GOT3 (cell line): ENCODE measurements around the gene CROCC2.

Source experiments
- DNase-seq: peaks from one replicate; lab custom pipeline; 2025; ENCODE audit warnings: mixed read lengths; lab: John Stamatoyannopoulos, UW

Gene CROCC2

DNA sequence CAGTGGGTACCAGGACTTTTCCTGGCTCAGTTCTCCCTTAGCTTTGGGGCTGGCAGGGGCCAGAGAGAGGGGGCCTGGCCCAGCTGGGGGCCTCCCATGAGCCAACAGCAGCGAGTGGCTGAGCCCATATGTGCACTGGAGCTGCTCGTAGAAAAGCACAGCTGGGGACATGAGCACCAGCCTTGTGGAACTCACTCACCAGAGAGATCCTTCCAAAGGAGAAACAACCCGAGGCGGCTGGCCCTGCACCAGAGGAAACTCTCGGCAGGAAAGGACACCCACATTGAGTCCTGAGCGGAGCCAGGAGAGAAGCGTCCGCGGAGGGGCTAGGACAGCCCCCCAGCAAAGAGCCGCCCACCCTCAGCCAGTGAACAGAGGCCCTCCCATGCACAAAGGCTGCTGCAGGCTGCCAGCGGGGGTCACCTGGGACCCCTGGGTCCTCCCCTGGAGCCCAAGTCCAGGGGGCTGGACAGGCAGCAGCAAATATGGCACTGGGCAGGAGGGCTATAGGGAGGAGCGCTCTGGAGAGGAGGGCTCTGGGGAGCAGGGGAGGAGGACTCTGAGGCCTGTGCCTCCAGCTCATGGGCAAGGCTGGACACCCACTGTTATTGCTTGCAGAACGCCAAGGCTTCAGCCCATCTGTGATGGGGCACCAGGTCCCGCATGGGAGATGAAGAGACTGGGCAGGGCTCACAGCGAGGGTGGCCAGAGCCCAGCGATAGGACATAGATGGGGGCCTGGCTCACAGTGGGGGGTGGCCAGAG, 50.2 kb downstream of the CROCC2 start:
- no peak for DNase-seq

DNA sequence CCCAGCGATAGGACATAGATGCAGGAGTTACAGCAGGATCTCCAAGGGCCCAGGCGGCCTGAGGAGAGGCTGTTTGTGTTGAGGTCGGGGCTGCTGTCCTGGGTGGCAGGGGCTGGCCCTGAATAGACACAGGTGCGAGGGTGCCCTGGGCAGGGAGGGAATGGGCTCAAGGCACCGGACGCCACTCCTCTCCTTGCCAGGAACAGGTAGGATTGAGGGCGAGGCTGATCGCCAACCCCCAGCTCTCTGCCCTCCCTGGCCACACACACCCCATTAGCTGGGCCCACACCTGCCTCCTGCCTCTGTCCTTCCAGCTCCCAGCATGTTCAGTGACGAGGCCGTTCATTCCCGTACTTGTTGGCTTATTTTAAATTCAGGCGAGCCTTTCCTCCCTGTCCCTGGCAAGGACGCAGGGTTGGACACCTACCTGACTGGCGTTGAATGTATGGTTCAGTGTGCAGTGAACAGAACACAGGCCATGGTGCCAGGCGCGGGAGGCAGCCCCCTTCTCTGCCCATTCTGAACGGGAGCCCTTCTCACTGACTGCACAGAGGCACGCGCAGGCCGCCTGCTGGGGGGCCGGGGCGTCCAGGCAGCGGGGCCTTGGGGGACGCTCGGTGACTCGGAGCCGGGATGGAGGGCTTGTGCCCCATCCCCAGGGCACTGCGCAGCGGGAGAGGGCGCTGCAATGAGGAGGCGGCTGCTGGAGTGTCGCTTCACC, 51.0 kb downstream of the CROCC2 start:
- no peak for DNase-seq

DNA sequence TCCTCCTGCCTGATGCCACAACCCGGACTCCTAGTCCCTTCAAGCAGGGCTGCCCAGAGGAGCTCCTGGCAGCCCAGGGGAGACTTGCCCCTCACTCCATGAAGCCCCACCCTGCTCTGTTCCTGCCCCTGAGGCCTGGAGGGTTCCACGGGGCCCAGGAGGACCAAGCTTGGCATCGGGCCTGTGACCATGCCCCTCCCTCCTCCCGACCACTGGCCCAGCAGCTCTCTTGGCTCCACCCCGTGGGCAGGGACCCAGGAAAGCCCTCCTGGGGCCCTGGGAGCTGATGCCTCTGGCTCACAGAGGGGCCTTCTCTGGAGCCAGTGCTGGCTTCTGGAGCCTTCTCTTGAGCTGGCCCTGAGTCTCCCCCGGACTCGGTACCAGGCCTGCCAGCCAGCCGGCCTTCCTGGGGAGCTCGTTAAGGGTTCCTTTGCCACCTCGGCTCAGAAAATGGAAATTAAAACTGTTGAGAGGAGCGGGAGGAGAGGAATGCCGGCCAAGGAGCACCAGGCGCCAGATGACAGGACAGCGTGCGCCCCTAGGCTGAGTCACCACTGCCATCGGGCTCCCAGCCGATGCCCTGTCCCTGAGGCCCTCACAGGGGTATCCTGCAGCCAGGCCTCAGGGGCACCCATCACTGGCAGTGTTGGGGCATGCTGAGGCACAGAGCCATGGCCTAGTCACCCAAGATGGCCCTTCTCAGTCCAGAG, 51.7 kb downstream of the CROCC2 start:
- DNase-seq = no peak

DNA sequence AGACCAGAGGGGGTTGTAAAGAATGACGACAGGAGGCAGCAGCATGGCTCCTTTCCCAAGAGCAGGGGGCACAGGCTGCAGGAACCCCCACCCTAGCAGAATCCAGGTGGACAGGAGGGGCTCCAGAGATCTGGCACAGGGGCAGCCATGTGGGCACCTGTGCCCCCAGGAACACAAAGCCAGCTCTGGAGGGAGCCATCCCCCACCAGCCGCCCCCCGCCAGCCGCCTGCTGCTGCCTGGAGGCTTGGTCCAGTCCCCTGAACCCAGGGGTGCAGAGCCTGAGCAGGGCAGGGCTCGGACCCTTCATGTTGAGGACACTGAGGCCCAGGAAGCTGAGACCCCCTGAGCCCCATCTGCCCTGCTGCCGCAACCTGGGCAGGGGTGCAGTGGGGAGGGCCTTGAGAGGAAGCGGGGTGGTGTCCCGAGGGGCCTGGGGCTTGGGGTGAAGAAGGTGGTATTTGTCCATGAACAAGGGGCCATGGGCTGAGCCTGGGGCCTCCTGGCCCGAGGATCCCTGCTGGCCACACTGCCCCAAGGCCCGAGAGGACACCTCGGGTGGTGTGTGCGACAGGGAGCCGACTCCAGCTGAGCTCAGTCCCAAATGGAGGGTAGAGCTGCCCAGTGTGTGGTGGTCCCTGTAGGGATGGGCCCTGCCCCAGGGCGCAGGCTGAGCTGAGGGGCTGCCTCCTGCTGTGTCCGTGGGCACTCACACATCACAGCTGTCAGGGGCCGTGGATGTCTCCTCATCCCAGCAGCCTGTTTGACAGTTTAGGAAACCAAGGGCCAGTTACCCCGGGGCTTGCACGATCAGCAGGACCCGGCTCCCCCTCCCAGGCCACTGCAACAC, 52.5 kb downstream of the CROCC2 start:
- DNase-seq = no peak

DNA sequence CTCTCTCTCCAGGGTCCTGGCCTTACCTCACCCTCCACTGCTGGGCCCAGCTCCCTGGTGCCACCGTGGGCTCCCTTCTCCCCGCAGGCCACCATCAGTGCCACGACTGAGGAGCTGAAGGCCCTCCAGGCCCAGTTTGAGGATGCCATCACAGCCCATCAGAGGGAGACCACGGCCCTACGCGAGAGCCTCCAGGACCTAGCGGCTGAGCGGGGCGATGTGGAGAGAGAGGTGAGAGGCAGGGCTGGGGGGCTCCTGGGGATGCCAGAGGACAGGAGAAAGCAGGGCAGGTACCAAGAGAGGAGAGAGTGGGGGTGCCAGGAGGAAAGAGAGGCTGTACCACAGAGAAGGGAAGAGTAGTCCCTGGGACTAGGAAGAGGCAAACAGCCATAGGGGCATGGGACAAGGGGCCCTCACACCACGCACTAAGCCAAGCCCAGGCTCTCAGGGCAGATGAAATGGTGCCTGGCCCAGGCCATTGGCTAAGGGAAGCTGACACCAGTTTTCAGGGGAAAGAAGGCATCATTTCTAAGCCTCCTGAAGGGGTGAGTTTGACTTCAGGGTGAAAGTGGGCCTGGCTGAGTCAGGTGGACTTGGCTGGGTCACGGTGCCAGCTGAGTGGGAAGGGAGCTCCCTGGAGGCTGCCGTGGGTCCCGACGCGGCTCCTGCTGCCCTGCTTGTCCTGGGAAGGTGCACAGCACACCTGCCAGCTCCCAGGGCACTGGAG, 53.2 kb downstream of the CROCC2 start:
- no peak for DNase-seq

DNA sequence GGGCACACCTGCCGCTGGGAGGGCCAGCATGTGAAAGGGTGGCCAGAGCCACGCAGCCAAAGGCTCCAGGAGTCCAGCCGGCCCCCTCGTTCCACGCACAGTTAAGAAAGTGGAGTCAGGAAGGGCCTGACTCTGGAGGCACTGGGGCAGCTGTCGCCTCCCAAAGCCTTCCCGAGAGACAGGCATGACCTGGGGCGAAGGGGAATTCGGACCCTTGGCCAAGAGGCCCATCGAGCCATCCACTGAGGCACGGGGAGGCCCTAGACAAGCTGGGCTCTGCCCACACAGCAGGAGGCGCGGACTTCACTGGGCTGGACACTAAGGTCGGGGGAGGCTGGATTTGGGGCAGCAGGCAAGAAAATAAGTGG, 53.8 kb downstream of the CROCC2 start:
- DNase-seq = no peak

DNA sequence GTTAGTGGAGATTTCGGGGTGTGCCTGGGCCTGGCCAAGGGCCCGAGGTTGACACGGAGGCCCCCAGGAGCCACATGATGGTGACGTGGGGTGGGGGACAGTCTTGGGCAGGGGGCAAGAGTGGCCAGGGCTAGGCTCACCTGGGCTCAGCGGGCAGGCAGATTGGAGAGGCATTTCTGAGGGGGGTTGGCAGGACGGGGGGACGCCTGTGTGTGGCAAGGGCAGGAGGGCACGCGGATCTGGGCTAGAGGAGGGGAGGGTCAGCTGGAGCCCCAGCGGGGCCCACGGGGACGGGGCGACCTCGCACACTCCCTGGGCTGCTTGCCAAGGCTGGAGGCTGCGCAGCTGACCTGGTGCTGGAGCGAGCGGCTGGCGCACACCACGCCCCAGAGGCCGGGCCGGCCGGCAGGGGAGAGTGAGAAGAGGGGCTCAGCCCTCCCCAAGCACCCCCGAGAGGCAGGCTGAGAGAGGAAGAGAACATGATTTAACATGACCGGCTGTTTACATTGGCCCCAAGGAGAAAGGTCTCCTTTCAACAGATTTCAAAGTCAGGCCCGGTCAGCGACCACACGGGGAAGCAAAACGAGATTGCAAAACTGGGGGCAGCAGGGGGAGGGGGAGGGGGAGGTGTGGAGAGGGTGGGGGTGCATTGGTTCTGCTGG, 54.3 kb downstream of the CROCC2 start:
- no peak for DNase-seq

DNA sequence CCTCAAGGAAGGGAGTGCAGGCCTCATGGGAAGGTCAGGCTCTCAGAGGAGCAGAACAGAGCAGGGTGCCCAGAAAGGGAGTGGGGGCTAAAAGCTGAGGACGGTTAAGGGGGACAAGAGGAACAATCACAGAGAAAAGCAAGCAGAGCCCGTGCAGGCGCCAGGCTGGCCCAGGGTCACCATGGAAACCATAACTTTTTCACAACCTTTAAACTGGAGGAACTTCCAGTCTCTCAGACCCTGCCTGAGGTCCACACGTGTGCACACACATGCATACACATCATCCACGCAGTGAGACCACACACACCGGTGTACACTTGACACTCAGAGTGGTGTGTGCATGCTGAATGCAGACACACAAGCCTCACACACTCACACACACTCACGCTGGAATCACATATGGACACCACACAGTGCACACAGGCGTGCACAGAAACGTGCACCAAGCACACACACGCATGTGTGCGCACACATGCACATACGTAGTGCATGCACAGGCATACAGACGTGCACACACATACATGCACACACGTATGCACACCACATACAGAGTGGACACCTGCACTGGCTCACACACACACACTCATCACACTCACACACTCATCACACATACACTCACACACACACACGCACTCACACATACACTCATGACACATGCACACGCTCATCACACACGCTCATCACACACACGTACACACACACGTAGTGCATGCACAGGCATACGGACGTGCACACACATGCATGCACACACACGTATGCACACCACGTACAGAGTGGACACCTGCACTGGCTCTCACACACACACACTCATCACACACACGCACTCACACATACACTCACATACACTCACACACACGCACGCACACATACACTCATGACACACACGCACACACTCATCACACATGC, 55.1 kb downstream of the CROCC2 start:
- no peak for DNase-seq

DNA sequence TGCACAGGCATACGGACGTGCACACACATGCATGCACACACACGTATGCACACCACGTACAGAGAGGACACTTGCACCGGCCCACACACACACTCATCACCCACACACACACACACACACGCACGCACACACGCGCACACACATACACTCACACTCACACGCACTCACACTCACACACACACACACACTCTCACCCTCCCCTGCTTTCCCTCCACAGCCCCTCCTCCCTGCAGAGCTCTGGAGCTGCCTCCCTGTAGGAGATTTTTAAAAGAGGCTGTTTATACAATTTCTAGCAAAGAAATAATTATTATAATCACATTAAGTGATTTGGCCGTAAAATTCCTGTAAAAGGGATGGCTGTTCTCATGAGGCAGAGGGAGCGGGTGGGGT, 55.8 kb downstream of the CROCC2 start:
- no peak for DNase-seq

DNA sequence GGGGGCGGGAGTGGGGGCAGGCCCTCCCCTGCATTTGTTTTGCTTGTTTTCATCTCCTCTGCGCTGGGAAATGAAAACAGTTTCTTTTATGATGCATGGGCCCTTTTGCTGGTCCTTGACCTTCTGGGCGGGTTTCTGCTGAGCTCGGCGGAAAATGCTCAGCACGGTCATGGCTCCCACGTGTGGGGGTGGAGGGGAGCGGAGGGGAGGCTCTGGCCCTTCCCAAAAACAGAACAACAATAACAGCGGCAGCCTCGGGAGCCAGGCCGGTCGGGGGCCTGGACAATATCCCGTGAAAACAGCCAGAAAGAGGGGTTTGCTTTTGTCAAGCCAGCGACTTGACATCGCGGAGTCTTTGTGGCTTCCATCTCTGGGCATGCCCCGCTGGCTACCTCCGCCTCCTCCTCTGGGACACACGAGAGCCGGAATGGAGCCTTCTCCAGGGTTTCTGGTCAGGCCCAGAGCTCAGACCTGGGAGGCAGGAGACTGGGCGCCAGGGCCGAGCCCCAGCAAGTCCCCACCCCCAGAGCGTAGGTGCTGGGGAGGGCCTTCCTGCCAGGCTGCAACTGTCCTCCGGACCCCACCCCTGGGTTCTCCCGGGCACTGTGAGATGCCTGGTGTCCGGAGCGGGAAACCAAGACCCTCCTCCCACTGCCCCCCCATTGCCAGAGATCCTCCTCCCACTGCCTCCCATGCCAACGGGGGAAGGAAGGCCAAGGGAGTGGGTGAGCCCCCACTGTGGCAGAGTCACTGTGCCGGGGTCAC, 56.3 kb downstream of the CROCC2 start:
- no peak for DNase-seq

DNA sequence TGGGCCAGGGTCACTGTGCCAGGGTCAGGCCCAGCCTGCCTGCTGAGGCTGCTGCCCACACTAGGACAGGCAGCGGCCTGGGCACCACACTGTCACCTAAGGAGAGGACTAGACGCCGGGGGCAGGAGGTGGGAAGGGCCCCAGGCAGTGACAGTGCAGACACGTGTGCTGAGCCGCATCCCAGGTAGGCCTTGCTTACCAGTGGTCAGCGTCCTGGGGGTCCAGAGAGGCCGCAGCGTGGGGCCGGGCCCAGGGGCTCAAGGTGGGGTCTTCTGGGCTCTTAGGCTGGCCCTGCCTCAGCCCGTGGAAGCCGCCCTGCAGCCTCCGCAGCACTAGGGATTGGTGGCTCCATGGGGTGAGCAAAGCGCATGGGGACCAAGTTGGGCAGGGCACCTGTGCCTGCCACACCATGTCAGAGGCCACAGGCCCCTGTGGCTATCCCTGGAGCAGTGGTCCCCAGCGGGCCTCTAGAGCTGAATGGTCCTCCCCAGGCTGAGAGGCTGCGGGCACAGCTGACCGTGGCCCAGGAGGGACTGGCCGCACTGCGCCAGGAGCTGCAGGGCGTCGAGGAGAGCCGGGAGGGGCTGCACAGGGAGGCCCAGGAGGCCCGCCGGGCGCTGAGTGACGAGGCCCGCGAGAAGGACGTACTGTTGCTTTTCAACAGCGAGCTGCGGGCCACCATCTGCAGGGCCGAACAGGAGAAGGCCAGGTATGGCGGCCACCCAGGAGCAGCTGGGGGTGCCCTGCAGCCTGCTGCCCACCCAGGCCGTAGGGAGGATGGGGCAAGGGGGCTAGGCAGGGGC, 57.1 kb downstream of the CROCC2 start:
- DNase-seq = no peak

DNA sequence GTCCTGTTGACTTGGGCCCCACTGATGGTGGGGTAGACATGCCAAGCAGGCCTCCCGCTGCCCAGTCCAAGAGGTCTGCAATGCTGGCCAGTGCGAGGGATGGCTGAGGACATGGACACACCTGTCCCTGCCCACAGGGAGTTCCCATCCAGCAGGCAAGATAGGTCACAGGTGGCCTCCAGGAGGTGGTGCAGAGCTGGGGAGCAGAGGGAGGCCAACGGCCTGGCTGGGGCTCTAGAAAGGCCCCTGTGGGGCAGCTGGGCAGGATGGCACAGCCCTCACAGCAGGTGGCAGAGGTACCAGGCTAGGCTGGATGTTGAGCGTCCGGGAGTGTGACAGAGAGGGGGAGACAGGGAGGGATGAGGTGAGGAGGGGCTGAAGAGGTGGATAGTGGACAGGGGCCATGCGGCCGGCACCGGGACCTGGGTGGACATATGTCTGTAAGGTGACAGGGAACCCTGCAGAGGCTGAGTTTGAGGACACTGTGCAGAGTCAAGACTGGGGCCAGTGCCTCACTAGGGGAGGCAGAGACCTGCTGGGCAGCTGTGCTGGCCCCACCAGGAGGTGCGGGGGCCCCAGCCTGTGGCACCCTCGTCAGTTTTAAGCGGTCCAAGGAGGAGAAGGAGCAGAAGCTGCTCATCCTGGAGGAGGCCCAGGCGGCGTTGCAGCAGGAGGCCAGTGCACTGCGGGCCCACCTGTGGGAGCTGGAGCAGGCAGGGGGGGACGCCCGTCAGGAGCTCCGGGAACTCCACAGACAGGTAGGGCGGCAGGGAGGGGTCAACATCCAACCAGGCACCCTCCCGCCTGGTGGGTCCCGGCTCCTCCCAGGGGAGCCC, 58.0 kb downstream of the CROCC2 start:
- DNase-seq = no peak

DNA sequence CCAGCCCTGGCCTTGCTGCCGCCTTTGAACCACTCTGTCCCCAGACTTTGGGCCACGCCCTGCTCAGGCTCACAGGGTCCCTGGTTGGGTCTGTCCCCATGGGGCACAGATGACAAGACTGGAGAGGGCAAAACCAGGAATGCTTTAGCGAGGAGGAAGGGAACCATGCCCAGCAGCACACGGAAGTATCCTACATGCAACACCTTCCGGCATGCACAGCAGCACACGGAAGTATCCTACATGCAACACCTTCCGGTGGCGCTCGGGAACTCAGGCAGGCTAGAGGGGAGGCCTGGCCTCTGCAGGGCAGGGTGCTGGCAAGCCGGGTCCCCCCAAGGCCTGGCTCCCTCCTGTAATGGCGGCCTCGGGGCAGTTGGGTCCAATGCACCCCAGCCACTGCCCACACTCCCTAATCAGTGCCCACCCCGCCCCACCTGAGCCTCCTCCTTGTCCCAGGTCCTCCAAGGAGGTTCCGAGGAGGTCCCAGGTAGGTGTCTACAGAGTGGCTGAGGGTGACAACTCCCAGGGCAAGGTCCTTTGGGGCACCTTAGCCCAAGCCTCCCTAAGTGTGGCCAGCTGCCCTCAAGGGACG, 58.7 kb downstream of the CROCC2 start:
- no peak for DNase-seq

DNA sequence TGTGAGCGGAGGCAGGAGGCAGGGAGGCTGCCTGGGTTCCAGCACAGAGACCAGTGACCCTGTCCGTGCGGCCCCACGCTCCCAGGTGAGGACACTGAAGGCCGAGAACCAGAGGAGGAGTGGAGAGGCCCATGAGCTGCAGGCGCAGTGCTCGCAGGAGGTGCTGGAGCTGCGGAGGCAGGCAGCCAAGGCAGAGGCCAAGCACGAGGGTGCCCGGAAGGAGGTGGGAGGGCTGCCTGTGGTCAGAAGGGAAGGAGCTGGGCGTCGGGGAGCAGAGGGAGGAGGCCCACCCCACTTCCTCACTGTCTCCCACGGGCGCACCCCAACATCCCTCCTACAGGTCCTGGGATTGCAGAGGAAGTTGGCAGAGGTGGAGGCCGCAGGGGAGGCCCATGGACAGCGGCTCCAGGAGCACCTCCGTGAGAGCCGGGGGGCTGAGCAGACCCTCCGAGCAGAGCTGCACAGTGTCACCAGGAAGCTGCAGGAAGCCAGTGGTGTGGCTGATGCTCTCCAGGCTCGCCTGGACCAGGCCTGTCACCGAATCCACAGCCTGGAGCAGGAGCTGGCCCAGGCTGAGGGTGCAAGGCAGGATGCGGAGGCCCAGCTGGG, 59.3 kb downstream of the CROCC2 start:
- no peak for DNase-seq

DNA sequence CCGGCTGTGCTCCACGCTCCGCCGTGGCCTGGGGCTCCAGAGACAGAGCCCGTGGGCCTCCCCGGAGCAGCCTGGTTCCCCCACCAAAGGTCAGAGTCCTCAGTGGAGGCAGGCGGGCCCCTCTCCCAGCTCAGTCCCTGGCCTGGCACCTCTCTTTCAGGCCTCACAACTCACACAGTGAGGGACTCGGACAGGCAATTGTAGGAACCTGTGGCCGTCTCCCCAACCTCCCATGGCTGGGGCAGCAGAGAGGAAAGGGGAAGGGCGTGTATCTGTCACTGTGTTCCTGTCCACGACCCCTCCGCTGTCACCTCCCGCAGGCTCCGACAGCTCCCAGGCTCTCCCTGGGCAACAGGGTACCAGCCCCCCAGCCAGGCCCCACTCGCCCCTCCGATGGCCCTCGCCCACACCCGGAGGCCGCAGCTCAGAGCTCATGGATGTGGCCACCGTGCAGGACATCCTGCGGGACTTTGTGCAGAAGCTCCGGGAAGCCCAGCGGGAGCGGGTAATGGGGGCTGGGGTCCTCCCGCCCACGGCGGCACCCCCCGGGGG, 59.8 kb downstream of the CROCC2 start:
- DNase-seq = no peak

DNA sequence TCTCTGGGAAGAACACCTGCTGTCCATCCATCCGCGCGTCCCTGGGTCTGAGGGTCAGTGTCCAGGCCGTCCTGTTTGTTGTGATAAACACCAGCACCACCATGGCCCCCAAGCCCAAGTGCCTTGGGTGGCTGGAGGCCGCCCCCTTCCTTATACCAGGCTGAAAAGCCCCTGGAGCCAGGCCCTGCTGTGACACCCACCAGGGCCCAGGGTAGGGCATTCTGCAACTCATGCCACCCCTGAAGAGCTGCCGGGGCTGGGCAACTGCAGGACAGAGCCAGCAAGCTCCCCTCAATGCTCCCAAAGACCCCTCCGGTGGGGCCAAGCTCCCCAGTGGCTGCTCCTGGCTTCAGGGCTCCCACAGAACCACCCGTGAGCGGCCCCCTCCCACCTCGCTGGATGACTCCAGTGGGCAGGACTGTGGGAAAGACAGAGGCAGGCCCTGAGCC, 60.3 kb downstream of the CROCC2 start:
- DNase-seq = no peak
